Caco-2 (cell line): ENCODE measurements around the gene NSD1. TPM values are rescaled to one million over a fixed set of nuclear protein-coding genes. Genes with fewer than 3 reads are reported as not detected.

ENCODE experiments used
- BruUV-seq: library from RNA; stranded (reverse); fragments of 400-500 nt; replicated peaks from 2 replicates; lab custom pipeline; 2021; lab: Mats Ljungman, UMichigan
- CTCF ChIA-PET: fragments of 300-600 bp; sonication (Branson Sonifier 250); formaldehyde crosslinking; loops from one replicate; lab custom pipeline; 2022; ENCODE audit warnings: antibody characterized with exemption; lab: Charles Lee
- POLR2A ChIA-PET: fragments of 300-600 bp; sonication (Branson Sonifier 250); formaldehyde crosslinking; loops from one replicate; lab custom pipeline; 2022; ENCODE audit warnings: antibody characterized with exemption; lab: Charles Lee
- DNase-seq, 2 experiments: peaks; one replicate each; pipeline versions ENCODE4 v3.0.0 to v3.0.0-alpha.2; 2020 to 2022
- H3K27me3 ChIP-seq: replicated peaks from 2 replicates; pipeline ENCODE4 v1.6.0; 2011; ENCODE audit warnings: low read length; ENCODE audit not compliant: control insufficient read depth, insufficient read depth
- H3K36me3 ChIP-seq: 2 replicates; pipeline ENCODE4 v1.5.1; 2011; ENCODE audit warnings: low read length; ENCODE audit not compliant: control insufficient read depth, insufficient read depth
- H3K4me1 ChIP-seq: fragments of 250-450 bp; sonication (Bioruptor Pico); 2 replicates; pipeline ENCODE4 v1.5.1; 2020; ENCODE audit warnings: mild to moderate bottlenecking
- H3K4me3 ChIP-seq: 2 replicates; pipeline ENCODE4 v1.5.1; 2011; ENCODE audit warnings: low read depth, mild to moderate bottlenecking, control low read depth, low read length
- H3K9me3 ChIP-seq: fragments of 250-450 bp; sonication (Bioruptor Pico); 2 replicates; pipeline ENCODE4 v1.5.1; 2020; ENCODE audit warnings: mild to moderate bottlenecking, moderate library complexity
- H3K27ac Mint-ChIP-seq: one replicate; pipeline ENCODE4 v1.8.0; 2022; ENCODE audit warnings: mixed read lengths; ENCODE audit not compliant: unreplicated experiment
- H3K27me3 Mint-ChIP-seq: one replicate; pipeline ENCODE4 v1.8.0; 2022; ENCODE audit warnings: mixed read lengths; ENCODE audit not compliant: insufficient read depth, unreplicated experiment
- H3K36me3 Mint-ChIP-seq: one replicate; pipeline ENCODE4 v1.8.0; 2022; ENCODE audit warnings: mild to moderate bottlenecking, mixed read lengths; ENCODE audit not compliant: insufficient read depth, unreplicated experiment
- H3K4me1 Mint-ChIP-seq: one replicate; pipeline ENCODE4 v1.8.0; 2022; ENCODE audit warnings: low read depth, mixed read lengths; ENCODE audit not compliant: unreplicated experiment
- H3K4me3 Mint-ChIP-seq: one replicate; pipeline ENCODE4 v1.8.0; 2022; ENCODE audit warnings: mild to moderate bottlenecking, moderate library complexity, mixed read lengths; ENCODE audit not compliant: unreplicated experiment
- H3K9me3 Mint-ChIP-seq: one replicate; pipeline ENCODE4 v1.8.0; 2022; ENCODE audit warnings: mixed read lengths; ENCODE audit not compliant: unreplicated experiment
- CTCF ChIP-seq, 2 experiments: fragments of 200-600 bp in 1 of 2; IDR thresholded peaks; 1 replicate in 1 of 2; 2 replicates in 1 of 2; pipeline versions ENCODE4 v1.5.1 to v1.8.0; 2011 to 2022; ENCODE audit warnings: antibody characterized with exemption in 1 of 2, control low read depth in 1 of 2, inconsistent platforms in 1 of 2, low read depth in 1 of 2, low read length in 1 of 2, mild to moderate bottlenecking in 1 of 2, moderate library complexity in 1 of 2; ENCODE audit not compliant: insufficient read depth in 1 of 2, severe bottlenecking in 1 of 2, unreplicated experiment in 1 of 2
- intact Hi-C: fragments of 100-400 bp; cut with micrococcal nuclease; formaldehyde crosslinking; loops from one replicate; pipeline ENCODE4 v1.10.0; 2022; ENCODE audit not compliant: unreplicated experiment
- total RNA-seq: library from RNA; stranded (reverse); gene quantifications from 2 replicates; pipeline ENCODE4 v1.2.3, GENCODE V29; 2022

NSD1 gene
- total RNA-seq, 1 experiment from 2014 or later, result 67.4 TPM

GRCh38 chr5:177302354-177303110 lies 169.0 kb downstream of the NSD1 start:
- DNase-seq, result peak in 1 of 2 experiments; percentile 31
- Mint-ChIP-seq H3K27me3 (no peaks in the 10 kb centered on the region), H3K9me3 (no peaks in the 10 kb centered on the region), H3K4me3 (peak overlapping the region; percentile 94), H3K27ac (peak overlapping the region; percentile 94), H3K4me1 (peaks cover 21% of the 10 kb centered on the region), H3K36me3 (peaks cover 74% of the 10 kb centered on the region)
- H3K9me3 ChIP-seq, result no peaks in the 10 kb centered on the region
- intact Hi-C loops, result loop anchor here (1.0 kb wide), 1 partner anchor 188 kb away; no protein-coding TSS in a partner anchor
- ChIA-PET CTCF (interaction anchor here (1.4 to 2.4 kb wide), 3 partner anchors 8 to 189 kb away, joined by 3 to 13 read pairs (median 11); no protein-coding TSS in a partner anchor), POLR2A (interaction anchor here (0.5 to 1.8 kb wide), 3 partner anchors 10 to 124 kb away, joined by 6 to 7 read pairs (median 7); partner anchors contain the start of gene GRK6)
- TF ChIP-seq CTCF (IDR thresholded peaks at IDR 0.05; ENCODE audit: insufficient read depth in 1 of 2, low read depth in 1 of 2, low read length in 1 of 2, severe bottlenecking in 1 of 2, unreplicated experiment in 1 of 2), result no peak
- peaks cover 29% of the 10 kb centered on the region for H3K4me1 ChIP-seq
- H3K27me3 ChIP-seq, result no peaks in the 10 kb centered on the region
- peaks cover 9% of the 10 kb centered on the region for H3K36me3 ChIP-seq
- H3K4me3 ChIP-seq, result peak overlapping the region; percentile 89
- BruUV-seq, result no TSS peak

- Mint-ChIP-seq H3K4me1 (peaks cover 21% of the 10 kb centered on the region), H3K27ac (peak within 1 kb of the TSS; percentile 94), H3K27me3 (no peaks in the 10 kb centered on the region), H3K36me3 (peaks cover 72% of the 10 kb centered on the region), H3K4me3 (peak within 1 kb of the TSS; percentile 94), H3K9me3 (no peaks in the 10 kb centered on the region)
- peaks cover 9% of the 10 kb centered on the region for H3K36me3 ChIP-seq
- no peaks in the 10 kb centered on the region for H3K9me3 ChIP-seq
- H3K4me3 ChIP-seq, result peak within 1 kb of the TSS; percentile 89
- H3K27me3 ChIP-seq, result no peaks in the 10 kb centered on the region
- peak; percentile 36 to 55 for TF ChIP-seq CTCF (IDR thresholded peaks at IDR 0.05; ENCODE audit: insufficient read depth in 1 of 2, low read depth in 1 of 2, low read length in 1 of 2, severe bottlenecking in 1 of 2, unreplicated experiment in 1 of 2)
- peaks cover 29% of the 10 kb centered on the region for H3K4me1 ChIP-seq
- DNase-seq, result peak; percentile 87 to 93
- BruUV-seq, result TSS peak; percentile 63
- ChIA-PET POLR2A (interaction anchor here (0.5 to 1.8 kb wide), 7 partner anchors 9 to 658 kb away, joined by 3 to 8 read pairs (median 5); partner anchors contain the start of genes FGFR4, GRK6 and LMAN2), CTCF (interaction anchor here (0.6 to 2.4 kb wide), 5 partner anchors 40 to 191 kb away, joined by 3 to 13 read pairs (median 4); no protein-coding TSS in a partner anchor)
- intact Hi-C loops, result no loop called here
Observed at GRCh38 chr5:177303121-177303924, 169.8 kb downstream of the NSD1 start, which contains the start of the genes PRELID1 and RAB24. Gene PRELID1, plus strand, starts transcription at chr5:177303799. Its CDS starts 187 bp downstream, at chr5:177303986. Gene RAB24, minus strand, starts transcription at chr5:177303719. Its CDS starts 431 bp downstream, at chr5:177303288.
